Activated effector memory CD4-positive, alpha-beta T cell treated with Interleukin-2 at 50 U/mL for 16 hours (primary cell): Measurements from ENCODE around the gene LITAFD.
"Not testable (repeated sequence)": the region's sequence is repeated elsewhere in the genome, so short reads cannot be mapped to it uniquely, and the experiment has no call there.

Experiments used
- DNase-seq: peaks from one replicate; pipeline ENCODE4 v3.0.0-alpha.2; 2020

The LITAFD gene

DNA sequence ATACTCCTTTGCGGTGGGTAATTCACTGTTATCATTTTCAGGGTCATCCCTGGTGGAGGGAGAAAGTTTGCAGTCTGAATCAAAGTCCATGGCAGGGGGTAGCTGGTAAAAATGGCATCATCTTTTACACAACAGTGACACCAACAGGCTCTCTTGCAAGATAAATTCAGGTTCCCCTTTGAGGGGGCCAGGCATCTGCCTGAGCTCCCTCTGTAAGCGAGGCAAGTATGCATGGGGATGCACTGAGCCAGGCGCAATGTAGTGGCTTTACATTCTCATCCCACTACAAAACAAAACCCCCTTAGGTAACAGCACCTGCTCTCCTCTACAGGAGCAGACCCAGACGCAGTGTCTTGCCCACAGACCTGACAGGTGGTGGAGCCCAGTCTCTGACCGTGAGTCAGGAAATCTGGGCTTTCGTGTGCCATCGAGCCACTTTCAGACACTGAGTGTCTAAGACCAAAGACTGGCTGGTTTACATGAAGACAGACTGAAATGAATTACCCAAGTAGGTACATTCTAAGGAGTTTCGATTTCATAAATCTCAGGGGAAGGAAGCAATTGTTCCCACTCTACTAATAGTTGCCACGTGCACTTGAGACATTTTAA, 17.7 kb downstream of the LITAFD start:
- no peak for DNase-seq

DNA sequence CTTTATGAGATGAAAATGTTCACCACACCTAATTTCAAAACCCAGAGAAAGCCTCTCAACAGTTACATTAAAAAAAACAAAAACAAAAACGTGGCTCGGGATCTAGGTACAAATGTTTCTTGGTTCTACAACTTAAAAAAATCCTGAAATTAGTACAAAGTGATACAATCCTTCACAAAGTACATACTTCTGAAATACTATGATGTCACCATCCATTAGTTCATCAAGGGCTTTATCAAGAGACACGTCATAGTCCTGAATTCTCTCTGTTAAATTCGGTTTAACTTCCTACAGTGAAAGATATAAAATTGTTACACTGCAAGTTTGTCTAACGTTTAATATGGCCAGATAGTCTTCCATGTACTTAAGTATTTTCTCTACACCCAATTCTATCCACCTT, 18.2 kb downstream of the LITAFD start:
- no peak for DNase-seq

DNA sequence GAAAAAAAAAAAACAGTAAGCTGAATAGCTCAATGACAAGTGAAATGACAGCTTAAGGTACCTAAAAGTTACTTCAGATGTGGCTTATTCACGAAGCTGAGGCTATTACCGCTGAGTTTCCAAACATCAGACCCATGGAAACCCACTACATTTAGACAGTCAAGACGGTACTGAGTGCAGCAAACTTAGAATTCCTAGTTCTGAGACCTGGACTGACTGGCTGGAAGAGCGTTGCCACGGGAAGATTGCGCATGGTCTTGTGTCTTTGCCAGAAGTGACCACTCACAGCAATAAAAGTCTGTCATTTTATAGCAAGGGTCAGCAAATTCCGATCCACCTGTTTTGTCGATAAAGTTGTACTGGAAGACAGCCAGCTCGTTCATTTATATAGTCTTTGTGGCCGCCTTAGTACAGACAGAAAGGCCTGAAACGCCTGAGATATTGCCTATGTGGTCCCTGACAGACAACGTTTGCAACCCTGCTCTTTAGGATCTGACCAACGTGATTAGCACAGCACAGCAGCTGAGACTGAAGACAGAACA, 19.2 kb downstream of the LITAFD start:
- DNase-seq = no peak

DNA sequence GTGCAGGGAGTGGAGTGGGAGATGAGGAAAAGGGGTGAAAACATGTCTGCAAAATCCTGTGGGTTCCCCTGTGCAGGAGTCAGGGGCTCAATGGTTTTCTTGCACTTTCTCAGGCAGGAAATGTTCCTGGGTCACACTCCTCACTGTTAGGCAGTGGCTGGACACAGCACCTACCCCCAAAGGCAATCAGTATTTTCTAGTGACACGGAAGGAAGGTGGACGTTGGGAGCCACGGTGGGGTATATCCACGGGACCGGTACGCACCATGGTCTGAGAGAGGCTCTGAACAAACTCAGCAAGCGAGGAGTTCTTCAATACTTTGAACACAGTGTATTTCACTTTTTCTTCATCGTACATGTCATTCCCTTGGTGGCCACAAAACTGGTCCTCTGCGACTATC, 20.9 kb downstream of the LITAFD start:
- no peak for DNase-seq

DNA sequence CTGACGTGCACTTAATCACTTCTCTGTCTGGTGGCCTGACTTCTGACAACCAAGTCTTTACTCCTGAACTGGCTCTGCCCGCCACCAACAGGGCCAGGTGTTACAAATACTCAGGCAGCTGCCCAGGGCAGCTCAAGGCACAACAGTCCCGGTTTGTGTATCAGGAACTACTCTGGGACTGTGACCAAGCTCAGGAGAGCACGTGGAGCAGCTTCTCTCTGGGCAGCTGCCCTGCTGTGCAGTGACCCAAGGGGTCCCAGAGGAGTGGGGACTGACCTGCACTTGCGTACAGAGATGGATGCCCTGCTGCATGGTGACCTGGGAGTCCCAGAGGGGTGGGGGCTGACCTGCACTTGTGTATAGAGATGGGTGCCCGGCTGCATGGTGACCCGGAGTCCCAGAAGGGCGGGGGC, 21.9 kb downstream of the LITAFD start:
- DNase-seq = no peak

DNA sequence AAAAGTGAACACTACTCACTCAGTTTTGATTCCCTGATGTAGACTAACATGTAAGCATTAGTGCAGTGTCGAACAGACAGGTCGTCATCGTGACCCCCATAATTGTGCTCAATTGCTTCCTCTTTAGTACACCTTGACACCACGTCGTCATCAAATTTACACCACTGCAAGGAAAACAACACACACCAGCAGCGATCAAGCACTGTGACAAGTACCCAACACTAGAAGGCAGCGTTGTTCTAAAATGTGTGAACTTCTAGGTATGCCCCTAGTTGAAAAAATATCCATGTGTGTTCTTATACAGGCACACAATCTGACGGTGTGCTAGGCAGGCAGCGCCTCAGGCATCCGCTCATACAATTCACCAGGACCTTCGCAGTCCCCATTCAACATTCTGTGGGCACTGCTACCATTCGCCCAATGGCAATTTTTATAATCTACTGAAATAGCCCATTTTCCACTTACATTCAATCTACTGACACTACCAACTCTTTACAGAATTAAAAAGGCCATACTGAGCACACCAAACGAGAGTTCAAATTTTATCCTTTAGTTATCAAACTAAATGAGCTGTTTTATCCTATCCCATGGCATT, 23.1 kb downstream of the LITAFD start:
- DNase-seq = no peak

DNA sequence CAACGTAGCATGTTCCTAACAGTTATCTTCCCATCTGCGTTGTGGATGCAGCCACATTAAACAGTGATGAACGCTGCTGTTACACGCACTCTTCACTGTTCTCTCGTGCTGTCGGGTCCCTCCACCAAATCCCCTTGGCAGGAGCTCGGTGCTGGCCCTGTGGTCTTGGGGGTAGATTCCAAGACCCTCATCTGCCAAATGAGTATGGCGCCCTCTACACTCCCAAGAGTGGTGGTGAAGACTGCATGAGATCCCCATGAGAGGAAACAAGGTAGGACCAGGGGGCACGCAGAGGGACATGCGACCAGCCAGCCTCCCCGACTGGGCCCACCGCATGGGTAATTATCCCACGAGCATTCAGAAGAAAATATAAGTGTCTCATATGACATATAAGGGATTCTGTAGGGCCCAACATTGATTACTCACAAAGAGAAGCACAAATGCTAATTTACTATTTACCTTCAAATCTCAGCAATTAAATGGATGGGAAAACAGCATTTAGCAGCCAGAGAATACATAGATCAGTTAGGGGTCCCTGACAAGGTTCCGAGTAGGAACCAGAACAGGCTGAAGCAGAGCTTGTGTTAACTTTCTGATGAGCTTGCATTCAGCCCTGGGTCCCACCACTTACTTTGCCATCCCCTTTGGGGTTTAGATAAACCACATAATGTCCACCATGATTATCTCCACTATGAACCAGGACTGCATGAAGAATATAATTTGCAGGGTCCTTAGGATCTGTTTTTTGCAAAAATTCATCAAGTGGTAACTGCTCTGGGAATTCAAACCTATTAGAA, 23.8 kb downstream of the LITAFD start:
- DNase-seq = no peak

DNA sequence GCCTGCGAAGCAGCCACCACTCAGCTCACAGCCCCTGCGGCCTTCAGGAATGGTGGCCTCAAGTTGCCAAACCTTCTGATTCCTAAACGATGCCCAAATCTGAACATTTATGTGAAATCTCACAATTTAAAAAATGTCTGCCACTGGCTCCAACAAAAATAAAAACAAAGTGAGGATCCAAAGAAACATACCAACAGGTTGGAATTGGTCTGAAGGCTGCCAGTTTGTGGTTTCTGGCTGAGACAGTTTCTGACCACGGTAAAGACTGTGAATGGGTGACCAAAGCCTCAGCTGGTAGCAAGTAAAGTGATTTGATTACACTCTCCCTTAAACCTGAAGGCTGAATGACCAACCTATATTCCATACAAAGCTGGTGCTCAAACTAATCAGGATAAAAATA, 24.9 kb downstream of the LITAFD start:
- no peak for DNase-seq

DNA sequence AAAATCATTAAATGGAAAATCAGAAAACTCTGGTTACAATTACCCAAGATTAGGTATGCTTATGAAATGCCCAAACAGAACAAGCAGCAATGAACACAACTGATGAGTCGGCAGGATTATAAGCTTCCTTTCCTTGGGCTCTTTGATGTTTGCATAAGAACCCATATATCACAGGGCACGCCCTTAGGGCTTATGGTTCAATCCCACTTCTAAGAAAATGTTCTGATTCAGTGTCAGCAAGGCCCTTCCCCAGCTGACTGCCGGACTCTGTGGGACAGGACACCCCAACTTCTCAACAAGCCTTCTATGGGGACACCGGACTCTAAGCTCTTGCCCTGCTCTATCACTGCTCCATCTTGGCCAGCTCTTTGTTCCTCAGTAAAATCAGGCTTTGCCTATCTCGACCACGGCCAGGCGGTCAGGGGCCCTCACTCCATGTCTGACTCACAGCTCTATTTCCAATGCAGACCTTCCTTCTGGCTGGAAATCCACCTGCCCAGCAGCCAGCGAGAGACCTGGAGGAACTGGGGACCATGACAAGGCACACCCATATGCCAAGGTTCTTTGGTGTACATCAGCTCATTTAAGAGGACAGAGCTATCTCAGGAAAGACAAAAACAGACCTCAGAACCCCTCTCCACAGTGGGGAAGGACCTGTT, 26.8 kb downstream of the LITAFD start:
- DNase-seq = no peak

DNA sequence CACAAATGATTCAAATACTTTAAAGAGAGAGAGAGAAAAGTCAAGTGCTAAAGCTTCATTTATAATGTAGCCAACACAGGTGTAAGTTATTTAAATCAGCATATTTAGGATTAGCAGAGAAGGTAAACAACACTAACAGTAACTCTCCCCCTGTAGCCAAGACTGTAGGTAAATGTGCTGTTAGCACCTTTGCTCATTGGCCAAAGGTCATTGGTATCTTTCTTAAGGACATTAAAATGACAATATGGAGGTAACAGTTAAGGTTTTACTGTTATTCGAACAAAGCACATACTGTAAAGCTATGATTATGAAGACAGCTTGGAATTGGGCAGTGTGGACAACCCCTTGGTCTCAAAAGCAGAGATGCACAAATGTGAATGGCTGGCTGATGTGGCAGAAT, 28.7 kb downstream of the LITAFD start:
- DNase-seq = no peak

DNA sequence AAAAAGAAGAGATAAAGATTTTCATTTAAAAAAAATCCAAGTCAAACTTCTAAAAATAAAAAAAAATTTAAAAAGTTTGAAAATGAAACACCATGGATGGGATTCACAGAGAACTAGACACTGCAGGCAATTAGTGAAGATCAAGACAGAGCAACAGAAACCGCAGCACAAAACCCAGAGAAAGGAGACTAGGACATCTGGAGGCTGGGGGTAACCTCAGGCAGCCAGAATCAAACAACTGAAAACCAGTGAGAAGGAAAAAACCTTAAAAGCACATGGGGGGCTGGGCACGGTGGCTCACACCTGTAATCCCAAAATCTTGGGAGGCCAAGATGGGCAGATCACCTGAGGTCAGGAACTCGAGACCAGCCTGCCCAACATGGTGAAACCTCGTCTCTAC, 30.6 kb downstream of the LITAFD start:
- no peak for DNase-seq

DNA sequence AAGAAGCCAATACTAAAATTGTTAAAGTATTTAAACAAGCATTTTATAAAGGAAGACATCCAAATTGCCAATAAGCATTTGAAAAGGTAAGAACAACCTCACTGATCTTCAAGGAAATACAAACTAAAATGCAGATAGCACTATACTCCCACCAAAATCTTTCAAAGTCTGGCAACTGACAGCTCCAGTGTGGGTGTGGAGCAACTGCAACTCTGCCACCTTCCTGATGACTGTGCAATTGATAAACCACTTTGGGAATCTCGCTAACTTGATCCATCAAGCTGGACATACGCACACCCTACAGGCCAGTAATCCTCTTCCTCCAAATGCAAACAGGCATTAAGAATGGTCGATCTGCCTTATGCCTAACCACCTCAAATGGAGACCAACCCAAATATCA, 31.9 kb downstream of the LITAFD start:
- DNase-seq = no peak

DNA sequence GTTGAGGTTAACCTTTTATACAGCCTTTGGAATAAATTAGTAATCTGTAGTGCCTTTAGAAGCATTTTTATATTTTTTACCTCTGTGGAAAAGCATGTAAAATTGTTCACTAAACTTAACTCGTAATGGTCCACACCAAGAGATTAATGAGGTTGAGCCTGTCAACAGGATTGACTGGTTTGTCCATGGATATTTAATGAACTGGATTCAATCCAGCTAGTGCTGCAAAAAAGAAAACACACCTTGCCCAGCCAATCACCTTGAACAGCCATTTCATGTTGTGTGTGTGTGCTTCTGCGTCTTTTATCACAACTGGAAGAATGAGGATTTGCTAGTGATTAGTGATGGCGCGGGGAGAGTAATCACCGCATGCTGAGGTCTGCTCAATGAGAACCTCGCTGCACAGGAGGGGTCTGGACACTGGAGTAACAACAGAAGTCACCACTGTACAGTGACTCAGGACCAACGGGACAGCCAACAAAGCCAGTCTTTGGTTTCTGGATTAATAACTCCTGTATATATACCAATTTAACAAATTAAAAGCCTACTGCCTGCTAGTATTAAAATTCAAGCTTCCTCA, 33.7 kb downstream of the LITAFD start:
- DNase-seq = no peak

DNA sequence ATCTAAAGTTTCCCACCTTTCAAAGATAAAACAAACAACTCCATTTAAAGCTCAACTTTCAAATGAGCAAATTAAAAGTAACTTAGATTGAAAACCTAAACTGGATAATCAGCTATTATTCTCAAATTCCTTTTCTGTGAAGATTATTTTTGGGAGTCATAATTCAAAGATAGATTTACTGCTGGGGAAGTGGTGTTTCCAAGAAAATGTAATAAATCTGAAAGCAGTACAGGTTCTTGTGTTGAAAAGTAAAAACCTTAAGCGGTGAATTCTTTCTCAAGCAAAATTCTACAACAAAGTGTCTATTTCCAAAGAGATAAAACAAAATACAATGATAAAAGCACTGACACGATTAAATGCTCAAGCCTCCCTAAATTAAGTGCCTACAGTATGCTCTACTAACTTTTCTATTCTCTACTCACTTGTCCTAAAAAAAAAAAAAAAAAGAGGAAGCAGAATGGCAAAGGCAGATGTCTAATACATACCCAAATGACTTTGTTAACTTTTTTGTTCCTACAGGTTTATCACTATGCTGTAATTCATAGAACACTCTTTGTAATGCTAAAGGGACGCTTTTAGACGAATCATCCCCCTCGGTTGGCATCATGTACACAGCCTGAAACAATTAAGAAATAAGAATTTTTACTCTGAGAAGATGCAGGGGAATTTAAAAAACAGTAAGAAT, 34.5 kb downstream of the LITAFD start:
- DNase-seq = no peak

DNA sequence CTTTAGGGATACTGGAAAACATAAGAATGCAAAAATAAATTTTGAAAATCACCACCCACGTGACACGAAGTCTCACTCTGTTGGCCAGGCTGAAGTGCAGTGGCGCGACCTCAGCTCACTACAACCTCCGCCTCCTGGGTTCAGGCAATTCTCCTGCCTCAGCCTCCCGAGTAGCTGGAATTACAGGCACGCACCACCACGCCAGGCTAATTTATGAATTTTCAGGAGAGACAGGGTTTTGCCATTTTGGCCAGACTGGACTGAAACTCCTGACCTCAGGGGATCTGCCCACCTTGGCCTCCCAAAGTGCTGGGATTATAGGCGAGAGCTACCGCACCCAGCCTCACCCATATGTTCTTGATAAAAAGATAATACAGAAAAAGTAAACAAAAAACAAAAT, 35.2 kb downstream of the LITAFD start:
- DNase-seq = not testable (repeated sequence)

DNA sequence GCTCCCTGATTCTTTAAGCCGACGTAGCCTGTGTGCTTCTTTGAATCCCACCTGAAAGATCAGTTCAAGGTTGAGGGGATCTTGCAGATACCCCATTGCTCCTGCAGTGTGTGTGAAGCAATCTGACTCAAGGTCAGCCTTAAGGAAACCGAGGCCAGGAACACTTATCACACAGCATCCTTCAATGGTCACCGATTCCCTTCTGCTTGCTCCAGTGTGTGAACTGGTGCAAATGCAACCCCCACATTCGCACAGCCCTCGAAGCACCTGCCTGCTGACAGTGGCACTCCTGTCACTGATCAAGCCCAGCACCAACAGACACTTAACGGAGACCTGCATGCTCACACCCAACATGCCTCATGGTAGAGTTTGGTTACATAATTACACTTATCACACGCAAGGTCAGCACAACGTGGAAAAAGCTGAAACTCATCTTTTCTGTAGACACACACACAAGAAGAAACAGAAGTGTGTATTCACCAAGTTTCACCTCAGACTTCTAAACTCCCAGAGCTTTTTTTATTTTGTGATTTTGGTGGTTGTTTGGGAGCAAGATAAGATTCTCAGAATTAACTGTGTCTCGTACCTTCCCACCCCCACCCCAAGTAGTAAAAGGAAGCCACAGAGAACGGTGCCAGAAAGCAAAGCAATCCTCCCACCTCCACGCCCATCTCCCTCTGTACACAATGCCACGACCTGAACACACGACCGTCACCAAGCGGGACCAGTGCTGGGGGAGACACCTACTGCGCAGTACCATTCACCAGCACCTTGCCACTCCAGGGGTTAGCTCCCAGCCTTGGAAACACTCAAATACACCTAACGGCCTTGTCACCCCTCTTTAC, 37.2 kb downstream of the LITAFD start:
- no peak for DNase-seq

DNA sequence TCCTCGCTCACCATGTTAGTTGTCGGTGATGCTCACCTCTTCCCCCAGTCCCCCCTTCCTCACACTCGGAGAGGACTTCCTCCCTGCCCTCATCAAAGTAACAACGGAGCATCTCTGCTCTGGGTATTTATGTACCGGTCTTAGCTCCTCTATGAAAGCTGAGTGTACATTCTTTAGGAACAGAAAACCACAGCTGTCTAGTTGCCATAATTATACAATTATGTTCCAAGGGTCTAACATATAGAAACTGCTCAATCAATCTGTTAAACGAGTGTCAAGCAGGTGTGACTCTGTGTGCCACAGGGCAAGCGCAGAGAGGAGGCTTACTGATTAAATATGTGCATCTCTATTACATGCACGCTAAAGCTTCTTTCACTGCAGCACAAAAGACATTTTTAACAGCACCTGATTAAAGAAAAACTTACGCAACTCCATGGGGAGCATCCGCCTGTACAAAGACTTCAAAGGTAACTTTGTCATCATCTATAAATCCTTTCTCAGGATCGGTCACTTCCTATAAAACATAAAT, 37.8 kb downstream of the LITAFD start:
- no peak for DNase-seq

DNA sequence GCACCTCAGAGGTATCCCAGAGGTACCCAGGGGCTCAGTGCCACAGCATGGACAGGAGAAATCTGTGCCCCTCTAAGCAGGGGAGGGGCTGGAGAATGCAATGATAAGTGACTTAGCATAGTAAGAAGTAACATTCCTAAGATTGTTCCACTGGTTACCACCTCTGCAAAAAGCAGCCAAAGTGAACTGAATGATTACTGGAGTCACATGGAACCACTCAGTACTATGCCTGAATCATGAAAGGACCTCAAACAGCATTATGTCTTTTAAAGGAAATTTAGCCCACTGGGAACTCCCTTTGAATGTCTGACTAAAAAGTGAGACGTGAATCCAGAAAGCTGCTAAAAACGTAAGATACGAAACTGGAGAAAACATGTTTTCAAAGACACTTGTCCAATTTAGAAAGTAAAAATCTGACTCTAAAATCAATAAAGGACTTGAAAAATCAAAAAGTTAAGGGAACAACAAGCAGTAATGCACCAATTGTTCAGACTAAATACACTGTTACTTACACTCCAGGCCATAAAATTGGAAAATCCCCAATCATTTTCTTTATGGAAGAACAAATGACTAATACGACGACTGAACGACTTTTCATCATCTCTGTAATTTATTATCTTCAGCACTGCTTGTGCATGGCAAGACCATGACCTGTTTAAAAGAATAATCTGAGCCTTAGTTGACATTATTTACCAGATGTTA, 38.6 kb downstream of the LITAFD start:
- no peak for DNase-seq

DNA sequence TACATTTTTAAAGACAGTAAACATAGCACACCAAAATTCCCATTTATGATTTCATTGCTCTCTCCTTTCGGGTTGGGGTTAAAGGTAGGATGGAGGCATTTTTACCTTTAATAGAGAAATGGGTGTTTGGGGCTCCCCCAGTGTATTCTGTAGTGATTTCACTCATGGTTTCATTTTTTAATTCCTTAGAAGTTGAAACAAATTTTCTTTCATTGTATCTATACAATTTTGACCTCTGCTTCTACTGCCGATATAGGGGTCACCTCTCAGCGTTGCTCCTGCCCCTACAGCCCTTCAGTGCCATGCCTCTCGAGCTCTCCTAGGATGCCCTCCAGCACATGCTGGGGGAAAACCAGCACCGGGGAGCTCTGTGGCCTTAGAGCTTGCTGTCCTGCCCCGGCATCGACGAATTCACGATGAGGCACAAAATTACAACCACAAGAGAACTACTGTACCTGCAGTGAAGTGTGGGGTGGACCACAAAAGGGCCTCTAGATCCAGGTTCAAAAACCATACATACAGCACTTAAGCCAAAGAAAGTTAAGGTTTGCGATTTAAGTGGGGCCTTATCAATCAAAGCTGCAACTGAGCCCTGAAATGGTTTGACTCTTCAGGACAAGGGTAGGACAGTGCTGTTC, 39.3 kb downstream of the LITAFD start:
- no peak for DNase-seq

DNA sequence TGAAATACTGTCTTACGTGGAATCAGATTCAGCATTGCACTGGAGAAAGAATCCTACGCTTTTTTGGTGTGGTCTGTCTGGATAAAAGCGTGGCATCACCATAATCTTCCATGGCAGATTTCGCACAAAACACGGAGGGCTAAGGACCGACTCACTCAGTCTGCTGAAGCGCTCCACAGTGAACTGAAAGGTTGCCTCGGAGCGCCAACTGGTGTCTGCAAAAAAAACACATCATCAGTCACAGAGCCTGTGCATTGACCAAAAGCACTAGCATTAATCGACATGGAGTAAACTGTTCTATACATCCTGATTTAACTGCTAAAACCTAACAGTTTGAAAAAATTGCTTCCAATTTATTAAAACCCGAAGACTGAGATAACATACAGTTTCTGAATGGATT, 41.0 kb downstream of the LITAFD start:
- DNase-seq = no peak
